K562 (cell line): ENCODE measurements around the gene OTUB2. TPM values are rescaled to one million over a fixed set of nuclear protein-coding genes. Genes with fewer than 3 reads are reported as not detected.

Experiments used
- ATF1 ChIP-seq, 2 experiments: fragments of 450-650 bp in 1 of 2; IDR thresholded peaks; 2 replicates each; pipeline ENCODE4 v1.6.1; 2016; ENCODE audit warnings: missing compliant biosample characterization in 1 of 2, missing genetic modification characterization in 1 of 2
- BHLHE40 ChIP-seq: IDR thresholded peaks from 2 replicates; pipeline ENCODE4 v1.6.1; 2011; ENCODE audit warnings: low read length, improper control_type of control experiment
- polyA plus RNA-seq, 8 experiments: library from polyadenylated mRNA; depleted of rRNA in 4 of 8; stranded (reverse) in 5 of 8; unstranded in 3 of 8; fragments of >200 nt; fragmentation: Nextera tagmentation in 2 of 8; fragmentation: Illumina TruSeq in 1 of 8; extraction: Ambion mirVana in 2 of 8; extraction: Trizol in 1 of 8; gene quantifications; 2 replicates each; pipeline versions ENCODE4 v1.2.1 to v1.2.3, GENCODE V29; 2011 to 2014; ENCODE audit warnings: inconsistent platforms in 1 of 8, missing spikeins in 1 of 8
- total RNA-seq, 7 experiments: library from RNA; depleted of rRNA in 6 of 7; stranded (reverse); fragments of >200 nt in 6 of 7; fragmentation: Illumina TruSeq in 2 of 7; extraction: Trizol in 2 of 7; gene quantifications; 2 replicates each; pipeline versions ENCODE4 v1.2.1 to v1.2.3, GENCODE V29; 2011 to 2021; ENCODE audit warnings: low replicate concordance in 1 of 7
- TF ChIP-seq, protein P1 (sequence below), 2 experiments: fragments of 200-800 bp in 1 of 2; sonication (Bioruptor generic) in 1 of 2; sonication (generic) in 1 of 2; formaldehyde crosslinking in 1 of 2; IDR thresholded peaks in 1 of 2; conservative IDR thresholded peaks in 1 of 2; 2 replicates each; pipeline versions ENCODE4 v1.5.0 to v1.6.1; 2016 to 2020; ENCODE audit warnings: missing compliant biosample characterization in 1 of 2, missing genetic modification characterization in 1 of 2, missing genetic modification reagents in 1 of 2
- TF ChIP-seq, protein P2 (sequence below), 2 experiments: IDR thresholded peaks; 2 replicates each; pipeline ENCODE4 v1.6.1; 2012; ENCODE audit warnings: improper control_type of control experiment in 2 of 2, low read depth in 2 of 2, low read length in 2 of 2, borderline replicate concordance in 1 of 2
- TF ChIP-seq, protein P3 (sequence below): fragments of 200-600 bp; sonication (generic); IDR thresholded peaks from one replicate; pipeline ENCODE4 v1.6.1; 2012; ENCODE audit warnings: mild to moderate bottlenecking, low read depth, low read length, inconsistent platforms

Gene OTUB2
- total and polyA plus RNA-seq, 9 of the 15 experiments (the other 6 are each of a cell fraction or from before 2014, with no cell fraction given), result 0.01 to 0.31 (median 0.11) TPM

DNA sequence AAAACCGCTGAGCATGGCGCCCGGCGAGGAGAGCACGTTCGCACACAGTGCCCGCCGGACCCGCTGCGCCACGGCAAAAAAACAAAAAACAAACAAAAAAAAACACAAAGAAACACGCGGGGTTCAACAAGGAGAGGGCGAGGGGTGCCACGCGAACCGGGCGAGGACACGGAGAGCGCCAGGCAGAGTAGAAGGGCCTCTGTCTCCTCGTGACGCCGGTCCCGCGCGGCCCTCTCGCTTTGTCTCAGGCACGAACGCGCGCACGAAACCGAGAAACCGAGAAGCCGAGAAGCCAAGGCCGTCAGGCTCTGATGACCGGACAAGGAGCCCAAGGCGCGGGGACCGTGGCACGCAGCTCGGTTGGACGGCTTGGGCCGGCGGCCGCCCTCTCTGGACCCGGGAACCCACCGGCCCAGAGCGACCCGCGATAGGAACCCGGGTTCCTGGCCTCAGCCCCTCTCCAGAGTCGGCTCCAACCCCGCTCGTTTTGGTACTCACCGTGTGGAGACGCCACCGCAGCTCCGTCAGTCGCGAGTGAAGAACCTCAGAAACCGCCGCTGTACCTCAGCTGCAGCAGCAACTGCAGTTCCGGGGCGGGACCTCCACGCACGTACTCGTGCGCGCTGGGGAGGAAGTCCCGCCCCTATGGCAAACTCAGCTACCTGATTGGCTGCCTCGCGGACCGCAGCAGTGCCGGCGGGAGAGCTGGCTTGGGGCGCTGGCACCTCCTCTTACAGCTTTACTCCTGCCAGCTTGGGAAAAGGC is 54.7 kb downstream of the OTUB2 start, which contains the start of the genes DDX24 and IFI27L1 (continued):
- TF ChIP-seq, protein P1, sequence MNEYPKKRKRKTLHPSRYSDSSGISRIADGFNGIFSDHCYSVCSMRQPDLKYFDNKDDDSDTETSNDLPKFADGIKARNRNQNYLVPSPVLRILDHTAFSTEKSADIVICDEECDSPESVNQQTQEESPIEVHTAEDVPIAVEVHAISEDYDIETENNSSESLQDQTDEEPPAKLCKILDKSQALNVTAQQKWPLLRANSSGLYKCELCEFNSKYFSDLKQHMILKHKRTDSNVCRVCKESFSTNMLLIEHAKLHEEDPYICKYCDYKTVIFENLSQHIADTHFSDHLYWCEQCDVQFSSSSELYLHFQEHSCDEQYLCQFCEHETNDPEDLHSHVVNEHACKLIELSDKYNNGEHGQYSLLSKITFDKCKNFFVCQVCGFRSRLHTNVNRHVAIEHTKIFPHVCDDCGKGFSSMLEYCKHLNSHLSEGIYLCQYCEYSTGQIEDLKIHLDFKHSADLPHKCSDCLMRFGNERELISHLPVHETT (CRISPR knock-in tag; conservative IDR thresholded peaks at IDR 0.05 in 1 of 2, IDR thresholded peaks at IDR 0.05 in 1 of 2), result no peak
- TF ChIP-seq, protein P2, sequence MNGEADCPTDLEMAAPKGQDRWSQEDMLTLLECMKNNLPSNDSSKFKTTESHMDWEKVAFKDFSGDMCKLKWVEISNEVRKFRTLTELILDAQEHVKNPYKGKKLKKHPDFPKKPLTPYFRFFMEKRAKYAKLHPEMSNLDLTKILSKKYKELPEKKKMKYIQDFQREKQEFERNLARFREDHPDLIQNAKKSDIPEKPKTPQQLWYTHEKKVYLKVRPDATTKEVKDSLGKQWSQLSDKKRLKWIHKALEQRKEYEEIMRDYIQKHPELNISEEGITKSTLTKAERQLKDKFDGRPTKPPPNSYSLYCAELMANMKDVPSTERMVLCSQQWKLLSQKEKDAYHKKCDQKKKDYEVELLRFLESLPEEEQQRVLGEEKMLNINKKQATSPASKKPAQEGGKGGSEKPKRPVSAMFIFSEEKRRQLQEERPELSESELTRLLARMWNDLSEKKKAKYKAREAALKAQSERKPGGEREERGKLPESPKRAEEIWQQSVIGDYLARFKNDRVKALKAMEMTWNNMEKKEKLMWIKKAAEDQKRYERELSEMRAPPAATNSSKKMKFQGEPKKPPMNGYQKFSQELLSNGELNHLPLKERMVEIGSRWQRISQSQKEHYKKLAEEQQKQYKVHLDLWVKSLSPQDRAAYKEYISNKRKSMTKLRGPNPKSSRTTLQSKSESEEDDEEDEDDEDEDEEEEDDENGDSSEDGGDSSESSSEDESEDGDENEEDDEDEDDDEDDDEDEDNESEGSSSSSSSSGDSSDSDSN (IDR thresholded peaks at IDR 0.05; ENCODE audit: borderline replicate concordance in 1 of 2, low read depth in 2 of 2, low read length in 2 of 2), result 0 out of 4 replicates have a peak, but pooled peaks of 1 of the 2 experiments have one; percentile 36
- TF ChIP-seq BHLHE40 (peak; percentile 90), ATF1 (CRISPR knock-in tag; IDR thresholded peaks at IDR 0.05) (no peak), ATF1 (tag; IDR thresholded peaks at IDR 0.05) (peak; percentile 65)
- TF ChIP-seq, protein P3, sequence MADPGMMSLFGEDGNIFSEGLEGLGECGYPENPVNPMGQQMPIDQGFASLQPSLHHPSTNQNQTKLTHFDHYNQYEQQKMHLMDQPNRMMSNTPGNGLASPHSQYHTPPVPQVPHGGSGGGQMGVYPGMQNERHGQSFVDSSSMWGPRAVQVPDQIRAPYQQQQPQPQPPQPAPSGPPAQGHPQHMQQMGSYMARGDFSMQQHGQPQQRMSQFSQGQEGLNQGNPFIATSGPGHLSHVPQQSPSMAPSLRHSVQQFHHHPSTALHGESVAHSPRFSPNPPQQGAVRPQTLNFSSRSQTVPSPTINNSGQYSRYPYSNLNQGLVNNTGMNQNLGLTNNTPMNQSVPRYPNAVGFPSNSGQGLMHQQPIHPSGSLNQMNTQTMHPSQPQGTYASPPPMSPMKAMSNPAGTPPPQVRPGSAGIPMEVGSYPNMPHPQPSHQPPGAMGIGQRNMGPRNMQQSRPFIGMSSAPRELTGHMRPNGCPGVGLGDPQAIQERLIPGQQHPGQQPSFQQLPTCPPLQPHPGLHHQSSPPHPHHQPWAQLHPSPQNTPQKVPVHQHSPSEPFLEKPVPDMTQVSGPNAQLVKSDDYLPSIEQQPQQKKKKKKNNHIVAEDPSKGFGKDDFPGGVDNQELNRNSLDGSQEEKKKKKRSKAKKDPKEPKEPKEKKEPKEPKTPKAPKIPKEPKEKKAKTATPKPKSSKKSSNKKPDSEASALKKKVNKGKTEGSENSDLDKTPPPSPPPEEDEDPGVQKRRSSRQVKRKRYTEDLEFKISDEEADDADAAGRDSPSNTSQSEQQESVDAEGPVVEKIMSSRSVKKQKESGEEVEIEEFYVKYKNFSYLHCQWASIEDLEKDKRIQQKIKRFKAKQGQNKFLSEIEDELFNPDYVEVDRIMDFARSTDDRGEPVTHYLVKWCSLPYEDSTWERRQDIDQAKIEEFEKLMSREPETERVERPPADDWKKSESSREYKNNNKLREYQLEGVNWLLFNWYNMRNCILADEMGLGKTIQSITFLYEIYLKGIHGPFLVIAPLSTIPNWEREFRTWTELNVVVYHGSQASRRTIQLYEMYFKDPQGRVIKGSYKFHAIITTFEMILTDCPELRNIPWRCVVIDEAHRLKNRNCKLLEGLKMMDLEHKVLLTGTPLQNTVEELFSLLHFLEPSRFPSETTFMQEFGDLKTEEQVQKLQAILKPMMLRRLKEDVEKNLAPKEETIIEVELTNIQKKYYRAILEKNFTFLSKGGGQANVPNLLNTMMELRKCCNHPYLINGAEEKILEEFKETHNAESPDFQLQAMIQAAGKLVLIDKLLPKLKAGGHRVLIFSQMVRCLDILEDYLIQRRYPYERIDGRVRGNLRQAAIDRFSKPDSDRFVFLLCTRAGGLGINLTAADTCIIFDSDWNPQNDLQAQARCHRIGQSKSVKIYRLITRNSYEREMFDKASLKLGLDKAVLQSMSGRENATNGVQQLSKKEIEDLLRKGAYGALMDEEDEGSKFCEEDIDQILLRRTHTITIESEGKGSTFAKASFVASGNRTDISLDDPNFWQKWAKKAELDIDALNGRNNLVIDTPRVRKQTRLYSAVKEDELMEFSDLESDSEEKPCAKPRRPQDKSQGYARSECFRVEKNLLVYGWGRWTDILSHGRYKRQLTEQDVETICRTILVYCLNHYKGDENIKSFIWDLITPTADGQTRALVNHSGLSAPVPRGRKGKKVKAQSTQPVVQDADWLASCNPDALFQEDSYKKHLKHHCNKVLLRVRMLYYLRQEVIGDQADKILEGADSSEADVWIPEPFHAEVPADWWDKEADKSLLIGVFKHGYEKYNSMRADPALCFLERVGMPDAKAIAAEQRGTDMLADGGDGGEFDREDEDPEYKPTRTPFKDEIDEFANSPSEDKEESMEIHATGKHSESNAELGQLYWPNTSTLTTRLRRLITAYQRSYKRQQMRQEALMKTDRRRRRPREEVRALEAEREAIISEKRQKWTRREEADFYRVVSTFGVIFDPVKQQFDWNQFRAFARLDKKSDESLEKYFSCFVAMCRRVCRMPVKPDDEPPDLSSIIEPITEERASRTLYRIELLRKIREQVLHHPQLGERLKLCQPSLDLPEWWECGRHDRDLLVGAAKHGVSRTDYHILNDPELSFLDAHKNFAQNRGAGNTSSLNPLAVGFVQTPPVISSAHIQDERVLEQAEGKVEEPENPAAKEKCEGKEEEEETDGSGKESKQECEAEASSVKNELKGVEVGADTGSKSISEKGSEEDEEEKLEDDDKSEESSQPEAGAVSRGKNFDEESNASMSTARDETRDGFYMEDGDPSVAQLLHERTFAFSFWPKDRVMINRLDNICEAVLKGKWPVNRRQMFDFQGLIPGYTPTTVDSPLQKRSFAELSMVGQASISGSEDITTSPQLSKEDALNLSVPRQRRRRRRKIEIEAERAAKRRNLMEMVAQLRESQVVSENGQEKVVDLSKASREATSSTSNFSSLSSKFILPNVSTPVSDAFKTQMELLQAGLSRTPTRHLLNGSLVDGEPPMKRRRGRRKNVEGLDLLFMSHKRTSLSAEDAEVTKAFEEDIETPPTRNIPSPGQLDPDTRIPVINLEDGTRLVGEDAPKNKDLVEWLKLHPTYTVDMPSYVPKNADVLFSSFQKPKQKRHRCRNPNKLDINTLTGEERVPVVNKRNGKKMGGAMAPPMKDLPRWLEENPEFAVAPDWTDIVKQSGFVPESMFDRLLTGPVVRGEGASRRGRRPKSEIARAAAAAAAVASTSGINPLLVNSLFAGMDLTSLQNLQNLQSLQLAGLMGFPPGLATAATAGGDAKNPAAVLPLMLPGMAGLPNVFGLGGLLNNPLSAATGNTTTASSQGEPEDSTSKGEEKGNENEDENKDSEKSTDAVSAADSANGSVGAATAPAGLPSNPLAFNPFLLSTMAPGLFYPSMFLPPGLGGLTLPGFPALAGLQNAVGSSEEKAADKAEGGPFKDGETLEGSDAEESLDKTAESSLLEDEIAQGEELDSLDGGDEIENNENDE, result no peak
